Measurements from ENCODE around the gene CNN2. TPM values are rescaled to one million over a fixed set of nuclear protein-coding genes. Genes with fewer than 3 reads are reported as not detected.

Gene CNN2
- total and polyA plus RNA-seq, 12 donors: 33.0 to 117 (median 61.7) TPM

GRCh38 chr19:990119-990571 is 36.3 kb upstream of the CNN2 start:
- DNase-seq: peak in 1 of 2 donors; percentile 7
- no peak for TF ChIP-seq CTCF (IDR thresholded peaks at IDR 0.05)
- H3K4me3 ChIP-seq: no peak overlapping the region
- 72 to 80% methylated on average over 27 of the region's 27 CpGs for WGBS, 2 donors
- no peaks in the 10 kb centered on the region for H3K9me3 ChIP-seq
- H3K4me1 ChIP-seq: peaks cover 0 to 4% (median 2%) of the 10 kb centered on the region in 9 donors
- intact Hi-C loops (cut with DNase I): no loop called here
- H3K27me3 ChIP-seq: peaks cover 0 to 3% (median 1%) of the 10 kb centered on the region in 7 donors
- H3K36me3 ChIP-seq: peaks cover 0 to 78% (median 28%) of the 10 kb centered on the region in 9 donors
- no peak overlapping the region for H3K27ac ChIP-seq
- ATAC-seq: no peak

GRCh38 chr19:990746-991145 is 35.7 kb upstream of the CNN2 start:
- Histone ChIP-seq H3K27ac (no peak overlapping the region), H3K27me3 (peaks cover 0 to 9% (median 7%) of the 10 kb centered on the region in 7 donors), H3K4me1 (peaks cover 0 to under 1% (median 0%) of the 10 kb centered on the region in 9 donors), H3K9me3 (no peaks in the 10 kb centered on the region), H3K36me3 (peaks cover 0 to 75% (median 28%) of the 10 kb centered on the region in 9 donors), H3K4me3 (no peak overlapping the region)
- intact Hi-C loops (cut with DNase I): no loop called here
- TF ChIP-seq CTCF (IDR thresholded peaks at IDR 0.05): no peak
- WGBS, 2 donors: 93% methylated on average over 23 of the region's 23 CpGs
- DNase-seq (no peak), ATAC-seq (no peak)

- ATAC-seq: peak in 4 of 8 donors; percentile 20 to 36 (median 29)
- Histone ChIP-seq H3K27ac (no peak overlapping the region), H3K9me3 (no peaks in the 10 kb centered on the region), H3K27me3 (peaks cover 2 to 15% (median 13%) of the 10 kb centered on the region in 7 donors), H3K36me3 (peaks cover 0 to 69% (median 27%) of the 10 kb centered on the region in 9 donors), H3K4me3 (no peak overlapping the region), H3K4me1 (peaks cover 0 to 7% (median 5%) of the 10 kb centered on the region in 9 donors)
- DNase-seq: no peak
- intact Hi-C loops (cut with DNase I): no loop called here
- TF ChIP-seq CTCF (IDR thresholded peaks at IDR 0.05): no peak
- WGBS, 2 donors: 83 to 89% methylated on average over 20 to 40 of the region's 47 CpGs
Observed at GRCh38 chr19:991174-991931, 35.1 kb upstream of the CNN2 start.

- Histone ChIP-seq H3K4me1 (peaks cover 0 to 11% (median 7%) of the 10 kb centered on the region in 9 donors), H3K4me3 (no peak overlapping the region), H3K36me3 (peaks cover 0 to 61% (median 20%) of the 10 kb centered on the region in 9 donors), H3K27ac (no peak overlapping the region), H3K27me3 (peaks cover 7 to 23% (median 21%) of the 10 kb centered on the region in 7 donors), H3K9me3 (no peaks in the 10 kb centered on the region)
- intact Hi-C loops (cut with DNase I): no loop called here
- WGBS, 2 donors: 95 to 96% methylated on average over 36 to 42 of the region's 42 CpGs
- DNase-seq: no peak
- no peak for TF ChIP-seq CTCF (IDR thresholded peaks at IDR 0.05)
- no peak for ATAC-seq
Observed at GRCh38 chr19:991932-992669, 34.3 kb upstream of the CNN2 start.

Data from heart right ventricle (tissue), 16 donors.